COR-L47 (cell line): ENCODE measurements around the gene TMEM225B.
A peak's percentile ranks its signal among the peaks of the same experiment; 100 is the strongest.
"Not testable (repeated sequence)": the region's sequence is repeated elsewhere in the genome, so short reads cannot be mapped to it uniquely, and the experiment has no call there.

Source experiments
- DNase-seq: peaks from one replicate; lab custom pipeline; 2025; lab: John Stamatoyannopoulos, UW

TMEM225B gene

GRCh38 chr7:99597762-99598501 lies at the start of gene TMEM225B:
TSS of gene TMEM225B (plus strand) at chr7:99598267. CDS start at chr7:99604389, 6,122 bp downstream.
- no peak for DNase-seq

- DNase-seq: not testable (repeated sequence)
Observed at GRCh38 chr7:99549545-99549944, 48.5 kb upstream of the TMEM225B start.

GRCh38 chr7:99551334-99551733 lies 46.7 kb upstream of the TMEM225B start:
- DNase-seq: no peak

- DNase-seq: peak; percentile 91
Observed at GRCh38 chr7:99551767-99552463, 46.2 kb upstream of the TMEM225B start, which contains the start of gene FAM200A. TSS of gene FAM200A (minus strand) at chr7:99552114. CDS start at chr7:99548407, 3,707 bp downstream.

GRCh38 chr7:99553039-99553438 lies 45.0 kb upstream of the TMEM225B start:
- no peak for DNase-seq

GRCh38 chr7:99554939-99555338 lies 43.1 kb upstream of the TMEM225B start:
- no peak for DNase-seq

GRCh38 chr7:99557196-99557607 lies 40.9 kb upstream of the TMEM225B start:
- DNase-seq: no peak

- no peak for DNase-seq
Observed at GRCh38 chr7:99557940-99558305, 40.1 kb upstream of the TMEM225B start.

GRCh38 chr7:99558306-99559174 lies 39.5 kb upstream of the TMEM225B start, which contains the start of gene ZNF655:
TSS of gene ZNF655 (plus strand) at chr7:99558642. CDS start at chr7:99560560, 1,918 bp downstream.
- peak; percentile 95 for DNase-seq

GRCh38 chr7:99559175-99559915 lies 38.7 kb upstream of the TMEM225B start:
- DNase-seq: no peak

GRCh38 chr7:99560834-99561736 lies 37.0 kb upstream of the TMEM225B start:
- no peak for DNase-seq

GRCh38 chr7:99561737-99562051 lies 36.4 kb upstream of the TMEM225B start:
- no peak for DNase-seq

GRCh38 chr7:99562114-99562784 lies 35.8 kb upstream of the TMEM225B start:
- no peak for DNase-seq

- DNase-seq: no peak
Observed at GRCh38 chr7:99562832-99563231, 35.2 kb upstream of the TMEM225B start.

- DNase-seq: no peak
Observed at GRCh38 chr7:99563650-99564049, 34.4 kb upstream of the TMEM225B start.

GRCh38 chr7:99568770-99569169 lies 29.3 kb upstream of the TMEM225B start:
- not testable (repeated sequence) for DNase-seq

- DNase-seq: no peak
Observed at GRCh38 chr7:99571768-99572167, 26.3 kb upstream of the TMEM225B start.

- DNase-seq: no peak
Observed at GRCh38 chr7:99573257-99573656, 24.8 kb upstream of the TMEM225B start.

GRCh38 chr7:99576251-99576650 lies 21.8 kb upstream of the TMEM225B start:
- no peak for DNase-seq
